NCI-H1436 treated with DMSO at 0.1 percent for 48 hours (cell line): ENCODE measurements around the gene INSYN2B.

Experiments used
- DNase-seq: peaks from one replicate; lab custom pipeline; 2025; lab: John Stamatoyannopoulos, UW

INSYN2B gene

DNA sequence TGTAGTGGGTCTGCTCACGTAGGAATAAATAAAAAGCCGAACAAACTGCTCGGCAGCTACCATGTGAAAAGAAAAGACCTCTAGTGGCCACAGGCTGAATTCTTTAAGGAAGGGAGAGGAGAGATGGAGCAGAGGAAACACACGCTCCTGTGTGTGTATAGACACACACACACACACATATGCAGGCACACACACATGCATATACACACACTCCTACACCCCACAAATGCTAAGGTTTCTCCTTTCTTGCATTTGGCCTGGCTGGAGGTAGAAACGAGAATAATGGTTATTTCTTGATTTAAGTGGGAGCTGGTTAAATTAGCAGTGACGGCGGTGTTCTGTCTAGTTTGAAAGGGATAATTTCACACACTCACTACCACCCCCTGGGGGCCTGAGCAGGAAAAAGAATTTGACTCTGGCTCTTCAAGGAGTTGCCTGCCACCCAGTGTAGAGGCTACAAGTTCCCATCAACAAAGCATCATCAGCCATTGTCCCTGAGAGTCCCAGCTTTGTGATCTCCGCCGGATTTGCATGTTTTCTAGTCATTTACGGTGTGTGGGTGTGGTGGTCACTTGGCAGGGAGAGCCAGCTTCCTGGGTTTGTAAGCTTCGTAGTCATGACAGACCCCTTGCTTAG, at the start of gene INSYN2B:
TSS of gene INSYN2B (minus strand) at position 78 of the 636 bp plus-strand sequence. CDS start 96,597 bp downstream, outside the sequence.
- DNase-seq = peak; percentile 15

DNA sequence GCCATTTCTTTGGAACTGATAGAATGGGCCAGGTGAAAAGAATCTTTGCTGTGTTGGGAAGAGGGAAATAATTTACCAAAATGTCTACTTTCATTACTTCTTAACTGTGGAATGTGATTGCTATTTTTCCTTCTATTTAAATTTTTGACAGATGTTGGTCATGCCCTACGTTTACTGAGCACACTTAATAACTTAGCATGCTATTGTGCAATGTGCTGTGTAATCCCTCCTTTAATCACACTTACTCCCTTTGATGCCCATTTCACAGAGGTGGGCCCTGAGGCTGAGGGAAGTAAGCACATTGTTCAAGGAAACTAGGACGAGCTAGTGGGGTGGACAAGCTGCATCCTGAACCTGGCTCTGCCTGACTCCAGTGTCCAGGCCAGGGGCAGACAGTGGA, 47.8 kb upstream of the INSYN2B start:
- DNase-seq = no peak

DNA sequence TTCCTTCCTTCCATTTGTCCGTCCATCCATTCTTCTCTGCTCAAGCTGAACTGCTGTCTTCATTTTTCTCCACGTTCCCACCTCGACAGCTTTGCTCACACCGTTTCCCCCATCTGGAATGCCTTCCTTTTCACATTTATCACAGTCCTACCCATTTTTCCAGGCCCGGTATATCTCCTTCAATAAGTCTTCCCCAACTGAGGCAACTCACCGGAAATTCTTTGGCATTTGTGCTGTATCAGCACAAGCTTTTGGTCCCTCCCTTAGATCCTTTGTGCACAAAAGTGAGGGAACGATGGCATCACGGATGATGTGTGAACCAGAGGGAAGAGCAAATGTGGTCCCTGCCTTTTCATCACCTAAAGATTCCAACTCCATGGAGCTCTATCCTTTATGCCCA, 45.6 kb upstream of the INSYN2B start:
- DNase-seq = no peak

DNA sequence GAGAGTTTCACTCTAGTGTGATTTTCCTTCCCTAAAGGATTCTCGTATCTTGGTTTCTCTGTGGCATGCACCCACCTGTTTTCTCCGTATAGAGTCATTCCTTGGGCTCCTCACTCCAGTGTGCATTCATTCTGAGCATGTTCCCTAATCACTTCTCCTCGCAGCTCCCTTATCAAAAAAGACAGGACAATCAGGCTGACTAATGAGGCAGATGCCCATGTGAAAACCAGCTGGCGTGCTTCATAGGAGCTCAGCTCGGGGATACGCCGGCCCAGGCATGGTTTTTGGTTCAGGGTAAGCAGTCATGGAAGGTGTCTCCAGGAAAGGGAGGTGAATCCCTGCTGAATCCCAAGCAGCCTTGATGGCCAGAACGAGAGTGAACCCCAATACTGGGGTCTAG, 41.2 kb upstream of the INSYN2B start:
- no peak for DNase-seq

DNA sequence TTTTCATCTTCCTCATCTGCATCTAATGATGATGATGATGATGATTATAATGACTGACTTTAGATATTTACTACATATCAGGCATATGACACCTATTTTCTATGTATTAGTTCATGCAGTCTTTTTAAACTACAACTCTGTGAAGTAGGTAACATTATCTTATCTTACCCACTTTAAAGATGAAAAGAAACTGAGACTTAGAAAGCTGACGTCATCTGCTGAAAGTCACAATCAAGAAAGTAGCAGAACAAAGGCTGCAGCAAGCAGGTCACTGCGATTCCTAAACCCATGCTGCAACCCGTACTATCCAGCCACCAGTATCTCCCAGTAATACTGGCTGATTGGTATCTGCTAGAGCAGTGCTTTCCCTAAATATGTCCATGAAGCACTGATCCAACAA, 40.1 kb upstream of the INSYN2B start:
- DNase-seq = no peak

DNA sequence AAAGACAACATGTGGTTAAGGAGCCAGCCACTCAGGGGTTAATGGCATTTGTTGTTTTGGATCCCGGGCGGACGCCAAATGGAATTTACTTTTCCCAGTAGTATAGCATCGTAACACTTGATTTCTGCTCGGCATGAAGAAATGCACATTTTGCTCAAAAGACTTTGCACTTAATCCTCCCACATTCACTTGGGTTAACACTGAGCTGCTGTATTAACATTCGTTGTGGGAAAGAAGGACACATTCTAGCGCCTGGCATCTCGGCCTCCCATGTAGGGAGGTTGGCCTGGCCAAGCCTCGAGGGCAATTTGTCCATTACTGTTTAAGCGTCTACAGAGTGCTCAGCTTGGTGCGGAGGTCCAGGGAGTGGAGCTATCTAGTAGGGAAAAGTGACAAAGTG, 32.3 kb upstream of the INSYN2B start:
- no peak for DNase-seq

DNA sequence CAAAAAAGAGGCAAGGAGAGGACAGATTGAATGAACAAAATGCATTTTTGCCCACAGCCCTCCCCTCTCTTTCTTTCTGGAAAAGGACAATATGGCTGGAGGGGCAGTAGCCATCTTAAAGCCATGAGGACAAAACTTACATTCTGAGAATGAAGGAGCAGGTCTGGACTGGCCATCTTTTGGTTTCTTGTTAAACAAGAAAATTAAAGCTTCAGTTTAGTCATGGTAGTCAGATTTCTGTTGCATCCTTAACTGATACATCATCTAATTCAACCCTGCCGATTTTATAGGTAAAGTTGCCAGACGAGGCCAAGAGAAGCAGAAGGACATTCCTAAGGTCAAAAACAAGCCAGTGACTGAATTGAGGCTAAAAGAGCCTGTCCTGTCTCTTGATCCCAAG, 31.5 kb upstream of the INSYN2B start:
- DNase-seq = no peak

DNA sequence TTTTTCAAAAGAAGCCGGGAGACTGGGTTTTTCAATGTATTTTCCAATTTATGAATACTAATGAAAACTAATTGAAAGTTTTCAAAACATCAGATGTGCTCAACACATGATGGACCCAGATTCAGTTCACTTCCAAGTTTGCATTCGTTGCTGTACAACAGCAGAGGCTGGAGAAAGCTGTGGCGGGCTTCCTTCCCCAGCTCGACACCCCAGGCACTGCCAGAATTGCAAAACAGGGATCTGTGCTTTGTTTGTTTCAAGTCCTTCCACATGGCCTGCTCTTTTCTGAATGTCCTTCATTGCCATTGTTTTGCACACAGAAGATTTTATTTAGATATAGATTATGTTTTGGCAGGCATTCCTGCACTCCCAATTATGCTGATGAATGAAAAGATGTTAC, 30.3 kb upstream of the INSYN2B start:
- DNase-seq = no peak

DNA sequence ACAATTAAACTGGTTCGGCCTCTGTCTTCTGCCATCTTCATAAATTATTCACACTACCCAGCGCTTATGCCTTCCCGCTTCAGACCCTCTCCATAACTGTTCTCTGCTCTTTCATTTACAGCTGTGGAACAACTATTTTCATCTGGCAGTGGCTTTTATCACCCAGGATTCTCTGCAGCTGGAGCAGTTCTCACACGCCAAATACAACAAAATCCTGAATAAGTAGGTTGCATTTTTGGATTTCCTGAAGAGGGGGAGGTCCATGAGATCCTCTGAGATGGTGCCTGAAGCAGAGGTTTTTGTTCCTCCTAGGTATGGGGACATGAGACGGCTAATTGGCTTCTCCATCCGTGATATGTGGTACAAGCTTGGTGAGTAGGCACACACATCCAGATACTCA, 28.1 kb upstream of the INSYN2B start:
- DNase-seq = no peak

DNA sequence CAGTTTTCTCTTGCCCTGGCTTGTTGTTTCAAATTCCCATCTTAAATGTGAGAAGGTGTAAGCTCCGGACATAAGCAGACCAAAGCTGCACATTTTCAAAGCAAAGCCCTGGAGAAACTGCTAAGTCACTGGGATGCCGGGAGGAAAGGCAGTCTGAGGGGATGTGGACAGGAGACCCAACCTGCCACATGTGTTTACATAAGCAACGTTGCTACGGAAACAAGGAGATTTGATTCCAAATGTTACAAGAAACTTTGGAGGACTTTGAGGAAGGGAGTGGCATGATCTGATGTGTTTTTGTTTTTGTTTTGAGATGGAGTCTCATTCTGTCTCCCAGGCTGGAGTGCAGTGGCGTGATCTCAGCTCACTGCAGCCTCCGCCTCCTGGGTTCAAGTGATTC, 25.7 kb upstream of the INSYN2B start:
- DNase-seq = no peak

DNA sequence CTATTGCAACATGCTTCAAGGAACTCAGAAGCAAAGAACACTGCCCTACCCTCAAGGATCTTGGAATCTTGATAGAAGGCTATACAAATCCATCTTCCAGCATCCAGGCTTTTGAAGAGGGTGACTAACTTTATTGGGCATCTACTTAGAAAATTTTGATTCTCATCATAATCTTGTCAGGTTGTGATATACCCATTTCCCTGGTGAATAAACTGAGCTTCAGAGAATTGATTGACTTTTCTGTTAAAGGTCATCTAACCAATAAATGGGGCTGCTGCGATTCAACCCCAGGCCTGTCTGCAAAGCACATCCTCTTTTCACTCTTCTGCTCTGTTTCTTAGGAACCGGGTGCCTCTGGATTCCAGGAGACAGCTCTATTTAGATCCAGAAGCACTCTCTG, 19.9 kb upstream of the INSYN2B start:
- DNase-seq = no peak

DNA sequence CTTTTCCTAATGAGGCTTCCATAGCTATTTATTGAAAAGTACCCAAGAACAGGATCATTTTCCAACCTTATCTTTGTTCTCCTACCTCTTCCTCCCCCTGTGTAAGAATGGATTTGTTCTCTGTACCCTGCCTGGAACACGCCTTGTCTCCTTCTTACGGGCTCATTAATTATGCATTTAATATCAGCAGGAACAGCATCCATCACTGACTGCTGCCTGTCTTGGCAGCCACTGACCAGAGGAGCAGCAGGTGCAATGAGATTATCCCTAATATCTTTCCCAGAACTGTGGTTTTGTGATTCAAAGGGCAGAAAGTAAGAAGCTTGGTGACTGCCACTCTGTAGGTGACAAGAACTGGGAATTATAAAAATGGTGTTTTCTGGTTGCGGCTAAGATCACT, 19.3 kb upstream of the INSYN2B start:
- no peak for DNase-seq

DNA sequence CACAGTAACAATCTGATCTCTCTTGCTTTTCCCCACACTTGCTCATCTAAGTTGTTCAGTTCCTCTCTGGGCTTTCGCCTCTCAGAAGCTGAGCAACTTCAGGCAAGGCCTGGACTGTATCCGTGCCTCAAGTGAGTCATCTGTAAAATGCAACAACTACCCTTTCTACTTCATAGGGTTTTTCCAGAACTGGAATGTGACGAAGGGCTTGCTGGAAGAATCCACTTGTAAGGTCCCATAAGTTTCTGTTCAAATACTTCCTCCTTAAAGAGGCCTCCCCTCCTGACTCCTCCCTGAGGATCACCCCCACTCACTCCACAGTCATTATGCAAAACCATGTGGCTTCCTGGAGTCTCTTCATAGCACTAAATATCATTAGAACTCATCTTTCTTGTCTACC, 17.5 kb upstream of the INSYN2B start:
- DNase-seq = no peak

DNA sequence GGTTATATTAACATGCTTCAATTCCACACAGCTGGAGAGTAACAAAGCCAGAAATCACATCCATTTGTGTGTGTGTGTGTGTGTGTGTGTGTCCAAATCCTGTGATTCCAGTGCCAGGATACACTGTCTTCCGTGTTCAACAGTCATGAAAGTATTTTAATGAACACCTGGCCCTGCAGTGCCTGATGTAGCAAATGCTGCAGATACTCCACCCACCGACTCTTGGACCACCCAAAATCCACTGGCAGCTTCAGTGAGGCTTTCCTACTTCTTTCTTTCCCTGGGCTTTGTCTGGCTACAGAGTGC, 13.1 kb upstream of the INSYN2B start:
- no peak for DNase-seq

DNA sequence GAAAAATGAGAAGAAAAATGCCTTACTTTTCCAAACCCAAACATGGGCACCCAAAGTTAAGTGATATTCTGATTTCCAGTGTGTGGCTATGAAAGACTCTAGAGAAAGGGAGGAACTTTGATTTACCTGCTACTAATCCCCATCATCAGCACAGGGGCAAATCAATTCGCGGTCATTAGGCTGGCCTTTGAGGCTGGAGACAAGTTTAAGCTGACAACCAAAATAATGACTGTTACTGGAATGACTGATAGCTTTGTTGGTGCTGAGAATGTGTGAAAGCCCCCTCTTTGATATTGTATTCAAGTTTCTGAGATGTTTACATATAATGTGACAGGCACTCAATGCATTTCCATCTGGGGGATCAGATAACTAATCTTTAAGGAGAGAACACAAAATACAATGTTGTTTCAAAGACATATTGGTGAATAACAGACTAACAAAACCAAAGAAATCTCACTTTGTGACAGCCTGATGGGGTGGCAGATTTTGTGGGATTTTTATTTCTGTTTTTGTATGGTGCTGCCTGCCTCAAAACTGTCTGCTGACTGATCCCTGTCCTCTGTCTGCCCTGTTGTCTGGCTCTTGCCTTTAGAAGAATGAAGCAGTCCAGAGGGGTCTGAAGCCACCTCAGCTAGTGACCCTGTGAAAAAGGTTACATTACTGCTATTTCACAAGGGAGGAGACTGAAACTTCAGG, 12.6 kb upstream of the INSYN2B start:
- no peak for DNase-seq

DNA sequence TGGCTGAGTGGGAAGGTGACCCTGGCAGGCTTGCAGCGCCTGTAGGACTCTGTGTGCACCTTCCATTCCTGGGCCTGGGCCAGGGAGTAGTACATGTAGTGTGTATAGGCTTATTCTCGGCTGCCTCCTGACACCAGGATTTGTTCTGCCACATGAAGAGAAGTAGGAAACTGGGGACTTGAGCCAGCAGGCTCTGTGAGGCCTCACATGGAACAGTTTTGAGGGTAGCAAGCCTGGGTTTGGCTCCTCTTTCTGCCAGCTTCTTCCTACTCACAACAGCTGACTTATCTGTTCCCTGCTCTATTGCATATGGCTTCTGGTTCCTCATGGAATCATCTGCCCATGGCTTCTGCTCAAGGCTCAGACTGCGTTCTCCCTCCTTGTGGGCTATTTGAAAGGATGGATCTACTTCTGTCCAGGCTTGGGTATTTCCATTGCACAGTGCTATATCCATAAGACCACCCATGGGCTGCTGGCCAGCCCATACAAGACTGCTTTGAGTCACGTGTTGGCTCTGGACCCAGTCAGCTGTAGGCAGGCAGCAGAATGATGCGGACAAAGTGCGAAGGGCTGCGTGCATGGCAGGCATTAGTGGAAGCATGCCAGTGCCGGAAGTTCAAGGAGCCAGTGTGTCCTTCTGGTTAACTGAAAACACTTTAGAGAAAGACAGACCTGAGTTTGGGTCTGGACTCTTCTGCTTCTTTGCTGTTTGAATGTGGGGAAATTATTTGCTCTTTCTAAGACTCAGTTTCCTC, 11.0 kb upstream of the INSYN2B start:
- no peak for DNase-seq

DNA sequence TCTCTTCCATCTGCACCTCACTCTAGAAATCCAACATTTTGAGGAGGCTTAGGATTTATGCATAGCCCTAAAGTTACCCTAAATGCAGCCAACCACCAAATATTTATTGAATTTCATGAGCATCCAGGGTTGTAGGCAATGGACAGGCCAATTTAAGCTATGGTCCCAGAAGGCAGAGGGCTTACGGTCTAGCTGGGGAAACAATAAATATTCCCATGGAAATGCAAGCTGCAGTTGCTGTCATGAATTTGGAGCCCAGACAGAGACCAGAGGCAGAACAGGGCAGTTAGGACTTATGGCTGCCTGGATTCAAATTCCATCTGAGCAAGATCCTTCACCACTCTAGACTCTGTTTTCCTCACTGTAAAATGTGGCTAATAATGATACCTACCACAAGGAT, 9.1 kb upstream of the INSYN2B start:
- no peak for DNase-seq

DNA sequence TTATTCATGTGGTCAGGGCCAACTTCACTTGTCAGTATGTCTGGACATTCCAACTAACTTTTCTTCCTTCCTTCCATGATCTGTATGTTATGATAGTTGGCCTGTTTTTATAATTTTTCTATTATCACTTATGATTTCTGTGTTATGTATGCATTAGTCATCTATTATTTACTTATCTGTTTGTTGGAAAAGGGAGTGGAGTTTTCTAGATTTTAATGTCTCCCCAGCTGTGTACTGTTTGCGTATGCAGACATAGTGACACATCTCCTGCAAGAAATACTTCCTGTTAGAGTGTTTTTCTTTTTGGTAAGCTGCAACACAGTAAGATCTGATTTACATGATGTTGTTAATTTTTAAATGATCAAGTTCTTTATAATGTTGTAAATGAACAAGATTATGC, 8.7 kb upstream of the INSYN2B start:
- no peak for DNase-seq

DNA sequence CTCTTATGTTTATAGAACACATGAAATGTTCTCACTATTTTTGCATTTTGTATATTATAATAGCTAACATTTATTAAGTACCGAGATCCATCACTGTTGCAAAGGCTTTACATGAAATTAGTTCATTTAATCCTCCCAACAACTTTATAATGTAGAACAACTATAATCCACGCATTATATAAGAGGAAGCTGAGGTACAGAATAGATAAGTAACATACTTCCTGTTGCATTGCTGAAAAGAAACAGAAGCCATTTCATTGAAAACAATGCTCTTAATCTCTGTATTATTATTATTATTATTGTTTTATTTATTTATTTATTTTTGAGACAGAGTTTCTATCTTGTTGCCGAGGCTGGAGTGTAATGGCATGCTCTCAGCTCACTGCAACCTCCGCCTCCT, 7.9 kb upstream of the INSYN2B start:
- no peak for DNase-seq

DNA sequence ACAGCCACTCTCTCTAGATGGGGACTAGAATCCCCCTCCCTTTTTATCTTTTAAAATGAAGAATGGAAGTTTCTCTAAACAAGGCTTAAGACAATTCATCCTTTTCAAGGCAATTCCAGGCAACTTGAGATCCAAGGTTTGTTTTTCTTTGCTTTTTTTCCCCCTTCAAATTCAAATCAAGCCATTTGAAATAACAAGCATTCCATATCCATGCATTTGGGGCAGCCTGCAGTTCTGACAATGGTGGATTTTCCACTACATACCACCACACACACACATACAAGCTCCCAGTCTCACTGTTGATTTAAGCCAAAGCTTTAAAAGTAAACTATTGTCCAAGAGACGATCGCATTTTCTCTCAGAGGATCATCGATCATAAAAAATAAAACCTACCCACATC, 424 bp downstream of the INSYN2B start:
- DNase-seq = no peak

DNA sequence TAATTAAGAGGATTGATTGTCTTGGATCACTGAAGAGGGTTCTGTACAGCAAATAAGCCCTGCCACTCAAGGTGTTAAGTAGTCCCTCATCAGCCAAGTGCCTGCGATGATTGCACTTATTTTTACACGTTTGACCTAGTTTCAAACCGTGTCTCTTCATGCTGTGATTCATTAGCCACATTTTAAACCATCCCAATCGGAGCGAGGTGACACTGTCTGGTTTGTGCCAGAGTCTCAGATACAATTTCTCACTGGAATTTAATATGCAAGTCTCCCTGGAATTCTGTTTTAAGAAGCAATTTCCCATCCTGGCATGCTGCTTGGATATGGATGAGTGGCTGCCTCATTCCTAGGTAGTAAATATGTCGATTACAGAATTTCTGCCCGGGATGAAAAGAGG, 1.6 kb downstream of the INSYN2B start:
- no peak for DNase-seq

DNA sequence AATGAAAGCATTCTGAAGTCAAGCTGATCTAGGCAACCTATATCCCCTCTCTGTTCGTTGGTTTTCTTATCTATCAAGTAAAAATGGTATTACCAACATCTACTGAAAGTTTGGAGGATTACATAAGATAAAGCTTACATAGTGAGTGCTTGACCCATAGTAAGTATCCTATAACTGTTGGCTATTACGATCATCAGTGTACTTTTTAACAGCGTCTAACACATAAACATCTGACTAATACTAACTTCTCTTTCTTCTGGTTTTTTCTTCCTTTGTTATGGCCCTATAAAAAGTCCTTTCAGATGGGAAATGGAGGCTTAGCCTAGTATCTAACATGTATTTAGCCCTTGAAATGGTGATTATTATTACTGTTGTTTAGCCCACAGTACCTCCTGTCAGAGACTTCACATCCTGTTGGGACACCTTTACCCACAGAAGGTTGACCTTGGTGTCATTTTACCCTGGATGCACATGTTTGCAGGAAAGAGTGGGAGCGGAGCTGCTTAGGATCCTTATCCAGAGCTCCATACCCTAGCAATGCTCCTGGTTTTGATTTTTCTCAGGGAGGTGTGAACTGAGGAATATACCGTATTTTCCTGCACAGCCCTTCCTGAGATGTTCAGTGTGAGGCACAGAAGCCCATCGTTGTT, 6.0 kb downstream of the INSYN2B start:
- DNase-seq = no peak

DNA sequence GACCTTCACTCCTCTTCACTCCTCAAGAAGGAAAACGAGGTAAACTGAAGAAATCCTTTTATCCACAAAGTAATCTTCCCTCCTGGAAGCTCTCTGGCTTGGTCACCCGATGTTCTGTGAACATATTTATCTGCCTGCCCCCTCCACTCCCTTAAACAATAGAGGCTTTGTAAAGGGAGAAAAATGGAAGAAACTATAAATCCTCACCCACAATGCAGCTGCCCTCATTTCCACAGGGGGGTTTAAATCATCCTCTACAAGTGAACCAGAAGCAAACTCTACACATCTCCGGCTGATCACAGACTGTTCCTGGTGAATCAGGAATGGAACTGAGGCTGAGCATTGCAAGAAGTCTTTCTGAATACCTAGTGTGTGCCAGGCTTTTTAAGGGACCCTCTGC, 7.2 kb downstream of the INSYN2B start:
- DNase-seq = no peak
